ENCODE measurements around the gene NRBF2.
"Not testable (repeated sequence)": the region's sequence is repeated elsewhere in the genome, so short reads cannot be mapped to it uniquely, and the experiment has no call there.

The NRBF2 gene

GRCh38 chr10:63119041-63119440, 14.1 kb upstream of the NRBF2 start:
- no peak for DNase-seq

GRCh38 chr10:63120554-63120953, 12.6 kb upstream of the NRBF2 start:
- DNase-seq: no peak

GRCh38 chr10:63123727-63124362, 9.3 kb upstream of the NRBF2 start:
- DNase-seq: no peak

GRCh38 chr10:63125459-63125858, 7.7 kb upstream of the NRBF2 start:
- no peak for DNase-seq

- DNase-seq: no peak
Observed at GRCh38 chr10:63128443-63128842, 4.7 kb upstream of the NRBF2 start.

- DNase-seq: no peak
Observed at GRCh38 chr10:63129888-63130287, 3.2 kb upstream of the NRBF2 start.

- no peak for DNase-seq
Observed at GRCh38 chr10:63132651-63133055, 475 bp upstream of the NRBF2 start.

GRCh38 chr10:63133821-63134557, 861 bp downstream of the NRBF2 start:
- DNase-seq: no peak

- no peak for DNase-seq
Observed at GRCh38 chr10:63137306-63137705, 4.2 kb downstream of the NRBF2 start.

GRCh38 chr10:63140077-63140476, 6.9 kb downstream of the NRBF2 start:
- DNase-seq: no peak

- DNase-seq: no peak
Observed at GRCh38 chr10:63142136-63142535, 9.0 kb downstream of the NRBF2 start.

- no peak for DNase-seq
Observed at GRCh38 chr10:63143987-63144386, 10.9 kb downstream of the NRBF2 start.

GRCh38 chr10:63145782-63146181, 12.7 kb downstream of the NRBF2 start:
- no peak for DNase-seq

GRCh38 chr10:63146503-63146902, 13.4 kb downstream of the NRBF2 start:
- no peak for DNase-seq

GRCh38 chr10:63150745-63151144, 17.6 kb downstream of the NRBF2 start:
- DNase-seq: no peak

- DNase-seq: not testable (repeated sequence)
Observed at GRCh38 chr10:63153868-63154545, 20.9 kb downstream of the NRBF2 start.

- DNase-seq: no peak
Observed at GRCh38 chr10:63154546-63155387, 21.6 kb downstream of the NRBF2 start.

GRCh38 chr10:63155388-63156020, 22.4 kb downstream of the NRBF2 start:
- no peak for DNase-seq

- no peak for DNase-seq
Observed at GRCh38 chr10:63156236-63156635, 23.1 kb downstream of the NRBF2 start.

GRCh38 chr10:63157845-63158624, 24.9 kb downstream of the NRBF2 start:
- no peak for DNase-seq

- DNase-seq: no peak
Observed at GRCh38 chr10:63161592-63161991, 28.5 kb downstream of the NRBF2 start.

GRCh38 chr10:63164166-63164623, 31.1 kb downstream of the NRBF2 start:
- DNase-seq: no peak

All from activated CD8-positive, alpha-beta memory T cell treated with anti-CD3 and anti-CD28 coated beads, Interleukin-2, amount 50 U/mL, for 48 hours (primary cell).